SIG-M5 treated with dmso at 0.1 percent for 504 hours (cell line): ENCODE measurements around the gene ZNF19.
"Not testable (repeated sequence)": the region's sequence is repeated elsewhere in the genome, so short reads cannot be mapped to it uniquely, and the experiment has no call there.

Experiments used
- DNase-seq: peaks from one replicate; lab custom pipeline; 2025; ENCODE audit not compliant: unreplicated experiment; lab: John Stamatoyannopoulos, UW

The ZNF19 gene

DNA sequence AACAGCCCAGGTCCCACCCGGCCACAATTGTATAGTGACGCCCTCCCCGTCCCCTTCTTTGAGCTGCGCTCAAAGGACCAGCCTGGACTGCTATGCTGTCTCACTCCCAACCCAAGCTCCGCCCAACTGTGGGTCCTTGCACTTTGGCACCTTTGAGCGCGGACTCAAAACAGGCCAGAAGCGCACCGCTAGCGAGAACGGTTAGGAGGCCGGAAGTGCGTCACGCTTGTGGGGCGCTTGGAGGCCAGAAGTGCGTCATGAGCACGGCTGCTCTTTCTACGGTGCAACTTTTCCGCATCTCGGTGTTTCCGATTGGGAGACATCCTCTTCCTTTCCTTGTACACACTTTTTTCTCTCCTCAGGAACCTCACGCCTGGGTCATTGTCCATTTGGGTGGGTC is at the start of gene ZNF19:
ZNF19 (minus strand) TSS at position 203 of the 400 bp plus-strand sequence. CDS start 7,210 bp downstream, outside the sequence.
- no peak for DNase-seq

DNA sequence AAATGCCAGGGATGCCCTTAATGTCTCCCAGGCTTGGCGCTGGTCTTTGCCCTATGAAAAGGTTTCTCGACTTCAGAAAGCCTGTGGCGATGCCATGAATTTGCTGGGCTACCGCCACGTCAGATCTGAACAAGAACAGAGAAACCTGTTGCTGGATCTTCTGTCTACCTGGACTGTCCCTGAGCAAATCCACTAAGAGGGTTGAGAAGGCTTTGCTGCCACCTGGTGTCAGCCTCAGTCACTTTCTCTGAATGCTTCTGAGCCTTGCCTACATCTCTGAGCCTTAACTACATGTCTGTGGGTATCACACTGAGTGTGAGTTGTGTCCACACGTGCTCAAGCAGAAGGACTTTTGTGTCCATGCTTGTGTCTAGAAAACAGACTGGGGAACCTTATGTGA is 48.5 kb upstream of the ZNF19 start:
- peak; percentile 53 for DNase-seq

DNA sequence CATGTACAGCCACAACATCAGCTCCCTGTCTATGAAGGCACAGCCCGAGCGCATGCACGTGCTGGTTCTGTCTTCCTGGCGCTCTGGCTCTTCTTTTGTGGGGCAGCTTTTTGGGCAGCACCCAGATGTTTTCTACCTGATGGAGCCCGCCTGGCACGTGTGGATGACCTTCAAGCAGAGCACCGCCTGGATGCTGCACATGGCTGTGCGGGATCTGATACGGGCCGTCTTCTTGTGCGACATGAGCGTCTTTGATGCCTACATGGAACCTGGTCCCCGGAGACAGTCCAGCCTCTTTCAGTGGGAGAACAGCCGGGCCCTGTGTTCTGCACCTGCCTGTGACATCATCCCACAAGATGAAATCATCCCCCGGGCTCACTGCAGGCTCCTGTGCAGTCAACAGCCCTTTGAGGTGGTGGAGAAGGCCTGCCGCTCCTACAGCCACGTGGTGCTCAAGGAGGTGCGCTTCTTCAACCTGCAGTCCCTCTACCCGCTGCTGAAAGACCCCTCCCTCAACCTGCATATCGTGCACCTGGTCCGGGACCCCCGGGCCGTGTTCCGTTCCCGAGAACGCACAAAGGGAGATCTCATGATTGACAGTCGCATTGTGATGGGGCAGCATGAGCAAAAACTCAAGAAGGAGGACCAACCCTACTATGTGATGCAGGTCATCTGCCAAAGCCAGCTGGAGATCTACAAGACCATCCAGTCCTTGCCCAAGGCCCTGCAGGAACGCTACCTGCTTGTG is 47.8 kb upstream of the ZNF19 start:
- no peak for DNase-seq

DNA sequence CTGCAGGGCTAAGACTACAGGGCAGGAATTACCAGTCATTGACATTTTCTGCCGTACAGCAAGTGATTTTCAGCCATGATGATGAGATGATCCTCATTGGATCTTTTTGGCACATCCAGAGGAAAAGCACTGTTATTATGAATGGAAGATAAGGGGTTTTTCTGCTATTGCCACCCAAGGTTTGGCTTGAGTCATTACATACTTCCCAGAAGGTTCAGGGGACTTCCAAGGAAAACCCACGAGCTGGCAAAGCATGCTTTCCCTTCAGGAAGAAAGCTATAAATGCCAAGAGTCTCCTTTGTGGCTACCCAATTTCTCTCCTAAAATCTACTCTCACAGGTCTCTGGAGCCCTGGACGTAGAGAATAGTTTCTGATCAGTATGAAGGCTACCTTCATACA is 43.2 kb upstream of the ZNF19 start:
- no peak for DNase-seq

DNA sequence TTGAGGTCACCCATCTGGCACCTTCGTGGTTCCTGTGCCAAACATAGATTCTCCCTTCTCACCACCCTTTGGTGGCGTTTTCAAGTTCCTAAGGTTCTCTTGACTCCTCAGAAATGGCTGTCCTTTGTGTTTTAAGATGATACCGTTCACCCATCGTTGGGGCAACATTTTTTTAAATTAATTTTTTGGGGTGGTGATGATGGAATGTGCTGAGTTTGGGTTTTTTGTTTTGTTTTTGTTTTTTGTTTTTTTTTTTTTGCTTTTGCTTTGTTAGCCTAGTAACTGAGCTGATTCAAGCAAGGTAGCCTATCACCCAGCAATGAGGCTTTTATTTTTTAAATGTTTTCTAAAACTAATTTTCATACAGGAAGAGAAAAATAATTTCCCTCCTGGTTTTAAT is 39.7 kb upstream of the ZNF19 start:
- DNase-seq: no peak

DNA sequence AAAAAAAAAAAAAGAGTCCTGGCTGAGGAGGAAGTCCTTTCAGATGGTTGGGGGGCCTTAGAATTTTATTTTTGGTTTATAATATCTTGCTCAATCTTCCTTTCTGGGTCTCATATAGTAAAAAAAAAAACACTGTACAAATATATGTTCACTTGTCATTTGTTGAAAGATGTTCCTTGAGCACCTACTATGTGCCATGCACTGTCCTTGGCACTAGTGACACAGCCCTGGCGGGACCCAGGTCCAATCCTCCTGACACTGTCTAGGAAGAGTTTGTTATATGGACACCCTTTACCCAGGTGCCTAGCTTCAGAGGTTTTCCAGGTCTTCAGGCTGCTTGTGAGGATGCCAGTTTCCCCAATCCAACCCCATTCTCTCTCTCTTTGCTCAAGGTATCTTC is 39.1 kb upstream of the ZNF19 start:
- DNase-seq: no peak

DNA sequence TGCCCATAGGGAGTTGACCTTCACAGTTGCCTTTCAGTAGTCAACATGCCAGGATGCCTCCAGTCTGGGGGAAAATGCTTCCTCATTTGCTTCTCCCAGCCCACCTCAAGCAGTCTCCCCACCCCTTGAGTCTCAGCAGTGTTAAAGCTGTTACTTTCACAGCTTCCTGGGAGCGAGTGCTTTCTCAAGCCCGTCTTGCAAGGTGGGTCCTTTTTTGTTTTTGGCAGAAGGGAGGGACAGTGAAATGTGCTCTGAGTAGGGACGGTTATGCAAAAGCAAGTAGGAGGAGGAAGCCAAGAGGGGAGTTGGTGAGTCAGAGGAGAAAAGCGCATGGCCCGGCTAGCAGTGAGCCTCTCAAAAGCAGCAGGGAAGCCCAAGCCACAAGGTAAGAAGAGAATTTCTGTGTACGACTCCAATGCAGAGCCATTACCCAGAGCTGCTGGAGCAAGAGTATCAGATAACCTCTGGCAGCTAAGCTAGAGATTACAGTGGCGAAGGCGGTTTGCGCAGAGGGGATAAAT is 37.0 kb upstream of the ZNF19 start, which contains the start of gene CHST4:
CHST4 (plus strand) TSS at position 316 of the 521 bp plus-strand sequence. CDS start 10,252 bp downstream, outside the sequence.
- peak; percentile 85 for DNase-seq

DNA sequence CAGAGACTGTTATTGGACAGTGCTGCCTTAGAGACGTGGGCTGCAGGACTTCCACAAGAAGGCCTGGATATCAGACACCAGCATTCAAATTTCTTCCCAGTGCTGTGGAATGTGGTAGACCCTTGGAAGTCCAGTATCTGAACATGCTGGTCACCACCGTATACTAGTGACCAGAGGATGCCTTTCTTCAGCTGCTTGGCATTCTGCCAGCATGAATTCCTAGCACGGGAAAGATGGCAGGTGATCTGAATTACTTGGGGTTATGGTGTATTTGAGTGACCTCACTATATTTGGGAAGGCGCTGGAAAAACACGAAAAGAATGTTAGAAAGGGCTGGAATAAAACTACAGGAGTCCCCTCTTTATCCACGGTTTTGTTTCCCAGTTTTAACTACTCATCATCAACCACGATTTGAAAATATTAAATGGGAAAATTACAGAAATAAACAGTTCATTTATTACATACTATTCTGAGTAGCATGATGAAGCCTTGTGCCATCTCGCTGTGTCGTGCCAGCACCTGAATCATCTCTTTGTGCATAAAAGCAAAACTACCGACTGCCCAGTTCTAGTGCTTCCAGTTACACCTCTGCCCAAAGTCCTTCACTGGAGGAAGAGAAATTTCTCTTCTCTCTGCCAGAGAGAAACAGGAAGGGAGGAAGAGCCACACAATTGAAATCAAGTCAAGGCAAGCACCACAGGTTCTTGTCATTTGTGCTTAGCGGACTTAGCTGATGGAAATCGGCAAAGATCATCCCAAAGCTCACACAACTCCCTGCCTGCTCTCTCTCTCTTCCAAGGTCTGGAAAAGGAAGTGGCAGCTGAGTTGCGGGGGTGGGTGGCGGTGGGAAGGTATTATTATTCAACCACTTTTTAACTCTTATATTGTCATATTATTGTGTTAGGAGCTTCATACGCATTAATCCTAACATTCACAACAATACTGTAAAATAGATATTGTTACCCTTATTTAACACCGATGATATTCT is 35.7 kb upstream of the ZNF19 start:
- no peak for DNase-seq

DNA sequence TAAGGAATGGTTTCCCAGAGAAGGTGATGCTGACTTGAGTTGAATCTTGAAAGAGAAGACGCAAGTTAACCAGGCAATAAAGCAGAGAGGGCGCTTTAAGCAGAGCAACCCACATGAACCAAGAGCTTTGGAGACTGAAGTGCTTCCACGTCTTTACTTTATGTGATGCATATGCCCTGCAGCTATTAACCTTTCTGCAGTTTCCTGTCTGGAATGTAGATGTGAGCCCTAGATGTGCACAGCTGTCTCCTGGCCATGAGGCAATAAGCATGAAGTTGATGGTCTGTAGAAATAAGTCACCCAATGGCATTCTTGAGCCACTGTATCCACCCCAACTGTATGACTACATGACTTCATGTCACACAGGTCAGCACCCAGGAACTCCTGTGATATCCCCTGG is 31.4 kb upstream of the ZNF19 start:
- no peak for DNase-seq

DNA sequence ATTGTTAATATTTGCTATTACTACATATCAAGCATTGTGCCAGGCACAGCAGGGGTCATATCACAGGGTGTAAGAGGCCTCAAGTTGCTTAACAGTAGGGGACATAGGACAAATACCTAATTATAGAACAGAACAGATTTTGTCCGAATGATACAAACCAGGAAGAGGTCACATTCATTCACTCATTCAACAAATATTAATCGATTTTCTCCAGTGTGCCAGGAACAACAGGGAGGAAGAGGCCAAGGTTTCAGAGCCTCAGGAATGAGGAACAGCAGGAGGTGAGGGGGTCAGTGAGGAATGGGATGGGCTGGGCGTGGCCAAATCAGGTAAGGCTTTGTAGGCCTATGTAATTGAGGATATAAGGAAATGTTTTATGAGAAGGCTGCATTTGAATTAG is 25.9 kb upstream of the ZNF19 start:
- DNase-seq: no peak

DNA sequence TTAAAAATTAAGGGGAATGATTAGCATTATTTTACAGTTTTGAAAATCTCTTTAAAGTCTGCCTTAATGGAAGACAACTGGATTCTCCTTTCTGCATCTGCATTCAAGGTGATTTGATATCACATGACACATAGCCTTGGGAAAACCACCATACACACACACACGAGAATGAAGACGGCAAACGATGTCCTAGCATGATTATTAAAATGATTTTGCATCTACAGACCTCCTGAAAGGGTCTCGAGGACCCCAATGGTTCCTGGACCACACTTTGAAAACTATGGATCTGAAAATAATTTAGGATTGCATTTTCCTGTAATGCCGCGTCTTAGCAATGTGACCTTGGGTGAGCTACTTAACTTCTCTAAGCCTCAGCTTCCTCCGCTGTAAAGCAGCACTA is 25.4 kb upstream of the ZNF19 start:
- no peak for DNase-seq

DNA sequence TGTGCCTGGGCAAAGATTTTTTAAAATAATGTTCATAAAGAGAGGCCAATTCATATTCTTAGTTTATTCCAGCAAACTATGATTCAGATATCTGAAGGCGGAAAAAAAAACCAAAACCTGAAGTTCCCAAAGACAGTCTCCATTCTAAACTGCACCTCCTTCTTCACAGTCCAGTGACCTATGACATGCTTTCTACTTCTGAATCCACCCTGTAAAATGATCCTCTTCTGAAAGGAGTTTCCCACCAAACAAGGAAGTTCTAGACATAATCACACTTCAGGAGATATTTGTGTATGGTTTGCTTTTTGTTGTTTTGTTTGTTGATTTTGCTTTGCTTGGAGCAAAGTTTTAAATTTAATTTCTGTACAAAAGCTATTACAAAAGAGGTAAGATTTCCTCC is 24.2 kb upstream of the ZNF19 start:
- no peak for DNase-seq

DNA sequence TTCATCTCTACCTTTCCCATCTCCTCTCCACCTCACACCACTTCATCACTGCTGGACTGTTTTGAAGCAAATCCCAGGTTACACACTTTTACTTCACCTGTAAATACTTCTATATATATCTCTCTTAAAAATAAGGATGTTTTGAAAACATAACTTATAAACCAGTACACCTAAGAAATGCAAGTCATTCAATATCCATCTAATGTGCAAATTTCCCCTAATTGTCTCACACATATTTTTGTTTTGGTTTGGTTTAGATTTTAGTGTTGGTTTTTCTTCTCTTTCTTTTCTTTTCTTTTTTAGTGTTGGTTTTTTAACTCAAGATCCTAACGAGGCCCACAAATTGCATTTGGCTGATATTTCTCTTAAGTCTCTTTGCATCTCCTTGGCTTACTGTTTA is 17.9 kb upstream of the ZNF19 start:
- no peak for DNase-seq

DNA sequence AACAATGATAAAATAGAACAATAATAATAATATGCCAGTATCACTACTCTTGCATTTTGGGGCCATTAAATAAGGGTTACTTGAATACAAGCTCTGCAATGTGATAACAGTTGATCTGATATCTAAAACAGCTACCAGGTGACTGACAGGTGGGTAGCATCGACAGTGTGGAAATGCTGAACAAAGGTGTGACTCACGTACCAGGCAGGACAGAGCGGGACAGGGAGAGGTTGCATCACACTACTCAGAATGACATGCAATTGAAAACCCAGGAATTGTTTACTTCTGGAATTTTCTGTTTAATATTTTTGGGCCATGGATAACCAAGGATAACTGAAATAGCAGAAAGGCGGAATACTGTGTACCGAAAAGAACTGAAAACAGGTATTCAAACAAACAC is 15.8 kb upstream of the ZNF19 start:
- DNase-seq: no peak

DNA sequence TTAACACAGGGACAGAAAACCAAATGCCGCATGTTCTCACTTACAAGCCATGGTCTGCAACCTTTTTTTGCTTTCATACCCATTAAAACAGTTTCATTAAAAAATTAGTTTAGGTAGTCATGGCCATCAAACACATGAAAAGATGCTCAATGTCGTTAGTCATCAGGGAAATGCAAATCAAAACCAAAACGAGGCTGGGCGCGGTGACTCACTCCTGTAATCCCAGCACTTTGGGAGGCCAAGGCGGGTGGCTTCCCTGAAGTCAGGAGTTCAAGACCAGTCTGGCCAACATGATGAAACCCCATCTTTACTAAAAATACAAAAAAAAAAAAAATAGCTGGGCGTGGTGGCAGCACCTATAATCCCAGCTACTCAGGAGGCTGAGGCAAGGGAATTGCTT is 14.9 kb upstream of the ZNF19 start:
- DNase-seq: not testable (repeated sequence)

DNA sequence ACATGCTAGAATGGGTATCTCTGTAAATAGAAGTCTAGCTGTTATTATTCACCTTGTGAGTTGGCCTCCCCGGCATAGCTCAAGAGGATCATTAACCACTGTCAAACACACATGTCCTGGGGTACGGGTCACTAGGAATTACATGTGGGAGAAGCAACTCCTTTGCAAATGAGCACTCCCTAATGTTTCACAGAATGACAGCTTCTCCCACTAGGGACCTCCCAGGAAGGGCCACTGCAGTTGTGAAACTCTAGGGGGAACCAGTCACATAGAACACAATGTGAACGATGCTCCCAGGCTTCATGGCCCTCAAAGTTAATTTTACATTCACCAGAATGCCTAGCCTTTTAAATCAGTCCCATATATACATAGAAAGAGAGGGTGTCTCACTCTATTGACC is 12.4 kb upstream of the ZNF19 start:
- DNase-seq: no peak

DNA sequence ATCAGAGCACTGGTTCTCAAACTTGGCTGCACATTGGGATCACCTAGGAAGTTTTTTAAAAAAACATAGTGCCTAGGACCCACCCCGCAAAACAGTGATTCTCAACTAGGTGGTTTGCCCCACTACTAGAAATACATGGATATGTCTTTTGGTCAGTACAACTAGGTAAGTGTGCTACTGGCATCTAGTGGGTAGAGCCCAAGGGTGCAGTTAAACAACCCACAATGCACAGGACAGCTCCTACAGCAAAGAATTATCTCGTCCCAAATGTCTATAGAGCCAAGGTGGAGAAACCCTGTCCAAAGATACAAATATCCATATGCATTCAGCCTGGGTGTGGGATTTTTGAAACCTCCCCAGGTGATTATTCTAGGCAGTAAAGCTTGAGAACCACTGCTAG is 11.8 kb upstream of the ZNF19 start:
- no peak for DNase-seq

DNA sequence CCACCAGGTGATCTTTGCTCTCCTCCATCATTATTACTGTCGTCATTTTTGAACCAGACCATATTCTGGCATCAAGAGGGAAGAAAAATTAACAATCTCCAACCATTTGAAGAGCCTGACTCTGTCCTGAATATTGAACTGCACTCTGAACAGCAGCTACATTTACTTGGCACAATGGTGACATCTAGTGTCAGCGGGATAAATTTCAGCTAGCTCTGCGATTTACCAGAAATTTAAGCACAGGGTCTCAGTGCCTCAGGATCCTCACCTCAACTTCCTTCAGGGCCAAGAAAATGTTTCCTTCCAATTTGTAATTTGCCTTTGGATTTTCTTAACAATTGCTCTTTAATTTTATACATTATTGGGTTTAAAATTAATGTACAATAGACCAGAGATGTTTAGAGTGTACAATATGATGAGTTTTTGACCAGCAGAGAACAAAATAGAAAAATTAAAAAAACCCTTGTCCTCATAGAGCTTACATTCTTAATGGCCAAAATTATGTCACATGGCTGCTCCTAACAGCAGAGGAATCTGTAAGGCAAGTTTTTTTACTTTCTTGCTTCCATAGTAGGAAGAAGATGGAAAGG is 10.7 kb upstream of the ZNF19 start:
- peak; percentile 56 for DNase-seq

DNA sequence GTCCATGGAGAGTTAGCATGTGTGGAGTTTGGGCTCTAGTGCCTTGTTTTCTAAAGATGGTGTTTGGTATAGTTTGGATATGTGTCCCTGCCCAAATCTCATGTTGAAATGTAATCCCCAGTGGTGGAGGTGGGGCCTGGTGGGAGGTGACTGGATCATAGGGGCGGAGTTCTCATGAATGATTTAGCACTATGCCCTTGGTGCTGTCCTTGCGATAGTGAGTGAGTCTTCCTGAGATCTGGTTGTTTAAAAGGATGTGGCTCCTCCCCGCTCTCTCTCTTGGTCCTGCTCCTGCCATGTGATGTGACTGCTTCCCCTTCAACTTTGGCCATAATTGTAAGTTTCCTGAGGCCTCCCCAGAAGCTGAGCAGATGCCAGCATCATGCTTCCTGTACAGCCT is 8.9 kb upstream of the ZNF19 start:
- DNase-seq: no peak

DNA sequence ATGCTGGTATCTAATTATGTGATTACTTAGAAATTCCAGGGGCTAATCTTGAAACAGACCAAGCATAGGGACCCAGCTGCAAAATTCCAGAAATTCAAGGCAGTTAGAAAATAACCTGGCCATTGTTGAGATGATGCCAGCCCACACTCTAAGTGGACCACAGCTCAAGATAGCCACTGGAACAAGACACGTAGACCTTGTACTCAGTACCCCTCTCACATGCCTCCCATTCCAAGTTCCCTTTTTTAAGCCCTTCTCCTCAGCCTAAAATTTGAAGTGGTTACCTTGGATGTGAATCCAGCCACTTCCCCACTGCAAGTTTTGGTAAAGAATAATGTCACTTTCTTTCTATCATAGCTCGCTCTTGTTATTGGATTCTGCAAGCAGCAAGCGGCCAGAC is 4.1 kb upstream of the ZNF19 start:
- no peak for DNase-seq

DNA sequence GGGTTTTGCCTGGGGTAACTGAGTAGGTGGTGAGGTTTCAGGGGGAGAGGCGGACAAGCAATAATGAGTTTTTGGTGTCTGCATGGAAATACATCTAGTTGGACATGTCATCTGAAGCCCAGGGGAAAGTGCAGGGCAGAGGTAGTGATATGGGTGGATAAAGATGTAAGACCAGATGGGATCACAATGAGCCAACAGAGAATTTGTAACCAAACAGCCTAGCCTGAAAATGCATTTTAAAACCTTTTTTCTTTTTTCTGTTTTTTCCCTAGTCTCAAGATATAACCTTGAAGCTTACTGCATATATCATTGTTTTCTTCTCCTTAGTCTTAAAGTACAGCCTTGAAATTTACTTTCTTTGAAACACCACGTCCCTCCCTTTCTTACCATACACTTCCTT is 3.7 kb upstream of the ZNF19 start:
- no peak for DNase-seq
